ENCODE results near the gene TMUB1.

GRCh38 chr7:151120896-151121295, 37.6 kb upstream of the TMUB1 start:
- TF ChIP-seq CTCF (conservative IDR thresholded peaks at IDR 0.05; ENCODE audit: low read length) (no peak), EZH2phosphoT487 (IDR thresholded peaks at IDR 0.05; ENCODE audit: borderline replicate concordance, low read depth, low read length) (no peak)

Measured in OCI-LY7 (cell line).